Measurements from ENCODE around the gene SULT1C2. TPM values are rescaled to one million over a fixed set of nuclear protein-coding genes. Genes with fewer than 3 reads are reported as not detected.

Gene SULT1C2
- total and polyA plus RNA-seq, 9 of the 15 experiments (the other 6 are each of a cell fraction or from before 2014, with no cell fraction given): 0.22 TPM; not detected in 8

DNA sequence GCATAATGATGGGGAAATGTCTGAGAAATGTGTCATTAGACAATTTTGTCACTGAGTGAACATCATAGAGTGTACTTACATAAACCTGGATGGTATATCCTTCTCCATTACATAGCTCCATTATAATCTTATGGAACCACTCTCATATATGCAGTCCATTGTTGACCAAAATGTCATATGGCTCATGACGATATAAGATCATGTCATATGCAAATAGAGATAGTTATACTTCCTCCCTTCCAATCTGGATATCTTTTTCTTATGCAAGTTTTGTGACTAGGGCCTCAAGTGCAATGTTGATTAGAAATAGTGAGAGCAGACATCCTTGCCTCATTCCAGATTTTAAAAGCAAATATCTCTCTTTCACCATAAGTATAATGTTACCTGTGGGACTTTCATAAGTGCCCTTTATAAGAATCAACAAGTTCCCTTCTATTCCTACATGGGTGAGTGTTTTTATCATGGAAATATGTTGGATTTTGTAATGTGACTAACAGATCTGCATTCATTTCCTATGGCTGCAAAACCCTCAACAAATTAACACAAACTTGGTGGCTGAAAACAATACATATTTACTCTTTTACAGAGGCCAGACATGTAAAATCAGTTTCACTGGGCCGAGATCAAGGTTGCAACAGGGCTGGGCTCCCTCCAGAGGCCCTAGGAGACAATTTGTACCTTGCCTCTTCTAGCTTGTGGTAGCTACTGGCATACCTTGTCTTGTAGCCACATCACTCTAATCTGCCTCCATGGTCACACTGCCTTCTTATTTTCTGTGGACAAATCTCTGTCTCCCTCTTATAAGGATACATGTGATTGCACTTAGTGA is 67.4 kb downstream of the SULT1C2 start (continued):
- TF ChIP-seq NELFE (IDR thresholded peaks at IDR 0.05; ENCODE audit: insufficient read depth, insufficient read length): no peak
- TF ChIP-seq FOXJ2 (tag; IDR thresholded peaks at IDR 0.05): no peak
- TF ChIP-seq ZNF12 (CRISPR knock-in tag; IDR thresholded peaks at IDR 0.05): no peak
- no peak for TF ChIP-seq SMAD2 (IDR thresholded peaks at IDR 0.05; ENCODE audit: low read depth, low read length)
- TF ChIP-seq, protein P1, sequence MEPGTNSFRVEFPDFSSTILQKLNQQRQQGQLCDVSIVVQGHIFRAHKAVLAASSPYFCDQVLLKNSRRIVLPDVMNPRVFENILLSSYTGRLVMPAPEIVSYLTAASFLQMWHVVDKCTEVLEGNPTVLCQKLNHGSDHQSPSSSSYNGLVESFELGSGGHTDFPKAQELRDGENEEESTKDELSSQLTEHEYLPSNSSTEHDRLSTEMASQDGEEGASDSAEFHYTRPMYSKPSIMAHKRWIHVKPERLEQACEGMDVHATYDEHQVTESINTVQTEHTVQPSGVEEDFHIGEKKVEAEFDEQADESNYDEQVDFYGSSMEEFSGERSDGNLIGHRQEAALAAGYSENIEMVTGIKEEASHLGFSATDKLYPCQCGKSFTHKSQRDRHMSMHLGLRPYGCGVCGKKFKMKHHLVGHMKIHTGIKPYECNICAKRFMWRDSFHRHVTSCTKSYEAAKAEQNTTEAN (CRISPR knock-in tag; IDR thresholded peaks at IDR 0.05): no peak
- TF ChIP-seq ZNF121 (CRISPR knock-in tag; conservative IDR thresholded peaks at IDR 0.05): no peak
- TF ChIP-seq ZNF239 (CRISPR knock-in tag; IDR thresholded peaks at IDR 0.05): no peak
- no peak for TF ChIP-seq EHMT2 (IDR thresholded peaks at IDR 0.05)
- TF ChIP-seq, protein P2, sequence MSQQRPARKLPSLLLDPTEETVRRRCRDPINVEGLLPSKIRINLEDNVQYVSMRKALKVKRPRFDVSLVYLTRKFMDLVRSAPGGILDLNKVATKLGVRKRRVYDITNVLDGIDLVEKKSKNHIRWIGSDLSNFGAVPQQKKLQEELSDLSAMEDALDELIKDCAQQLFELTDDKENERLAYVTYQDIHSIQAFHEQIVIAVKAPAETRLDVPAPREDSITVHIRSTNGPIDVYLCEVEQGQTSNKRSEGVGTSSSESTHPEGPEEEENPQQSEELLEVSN (IDR thresholded peaks at IDR 0.05; ENCODE audit: borderline replicate concordance in 1 of 2, extremely low read depth in 1 of 2, insufficient read depth in 1 of 2, insufficient read length in 1 of 2, low read depth in 1 of 2, low read length in 1 of 2, poor library complexity in 1 of 2, severe bottlenecking in 1 of 2): no peak
- no peak for TF ChIP-seq DMBX1 (CRISPR knock-in tag; IDR thresholded peaks at IDR 0.05; ENCODE audit: borderline replicate concordance)
- no peak for TF ChIP-seq HSF4 (CRISPR knock-in tag; IDR thresholded peaks at IDR 0.05; ENCODE audit: borderline replicate concordance)
- no peak for TF ChIP-seq ZNF707 (CRISPR knock-in tag; conservative IDR thresholded peaks at IDR 0.05)
- no peak for TF ChIP-seq HOXB6 (CRISPR knock-in tag; IDR thresholded peaks at IDR 0.05; ENCODE audit: borderline replicate concordance)
- no peak for TF ChIP-seq TCF7 (IDR thresholded peaks at IDR 0.05; ENCODE audit: borderline replicate concordance)
- TF ChIP-seq JUND (IDR thresholded peaks at IDR 0.05; ENCODE audit: borderline replicate concordance, low read depth, low read length): no peak
- TF ChIP-seq JUND (tag; IDR thresholded peaks at IDR 0.05; ENCODE audit: borderline replicate concordance, low read depth, low read length): no peak
- TF ChIP-seq, protein P3, sequence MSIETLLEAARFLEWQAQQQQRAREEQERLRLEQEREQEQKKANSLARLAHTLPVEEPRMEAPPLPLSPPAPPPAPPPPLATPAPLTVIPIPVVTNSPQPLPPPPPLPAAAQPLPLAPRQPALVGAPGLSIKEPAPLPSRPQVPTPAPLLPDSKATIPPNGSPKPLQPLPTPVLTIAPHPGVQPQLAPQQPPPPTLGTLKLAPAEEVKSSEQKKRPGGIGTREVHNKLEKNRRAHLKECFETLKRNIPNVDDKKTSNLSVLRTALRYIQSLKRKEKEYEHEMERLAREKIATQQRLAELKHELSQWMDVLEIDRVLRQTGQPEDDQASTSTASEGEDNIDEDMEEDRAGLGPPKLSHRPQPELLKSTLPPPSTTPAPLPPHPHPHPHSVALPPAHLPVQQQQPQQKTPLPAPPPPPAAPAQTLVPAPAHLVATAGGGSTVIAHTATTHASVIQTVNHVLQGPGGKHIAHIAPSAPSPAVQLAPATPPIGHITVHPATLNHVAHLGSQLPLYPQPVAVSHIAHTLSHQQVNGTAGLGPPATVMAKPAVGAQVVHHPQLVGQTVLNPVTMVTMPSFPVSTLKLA (conservative IDR thresholded peaks at IDR 0.05): no peak
- TF ChIP-seq ELF1 (tag; IDR thresholded peaks at IDR 0.05): no peak
- no peak for TF ChIP-seq ZNF184 (CRISPR knock-in tag; IDR thresholded peaks at IDR 0.05)
- no peak for TF ChIP-seq MAFK (IDR thresholded peaks at IDR 0.05; ENCODE audit: low read length)
- TF ChIP-seq ZNF696 (CRISPR knock-in tag; conservative IDR thresholded peaks at IDR 0.05): no peak
